ENCODE measurements around the gene GPHB5.

GPHB5 gene

DNA sequence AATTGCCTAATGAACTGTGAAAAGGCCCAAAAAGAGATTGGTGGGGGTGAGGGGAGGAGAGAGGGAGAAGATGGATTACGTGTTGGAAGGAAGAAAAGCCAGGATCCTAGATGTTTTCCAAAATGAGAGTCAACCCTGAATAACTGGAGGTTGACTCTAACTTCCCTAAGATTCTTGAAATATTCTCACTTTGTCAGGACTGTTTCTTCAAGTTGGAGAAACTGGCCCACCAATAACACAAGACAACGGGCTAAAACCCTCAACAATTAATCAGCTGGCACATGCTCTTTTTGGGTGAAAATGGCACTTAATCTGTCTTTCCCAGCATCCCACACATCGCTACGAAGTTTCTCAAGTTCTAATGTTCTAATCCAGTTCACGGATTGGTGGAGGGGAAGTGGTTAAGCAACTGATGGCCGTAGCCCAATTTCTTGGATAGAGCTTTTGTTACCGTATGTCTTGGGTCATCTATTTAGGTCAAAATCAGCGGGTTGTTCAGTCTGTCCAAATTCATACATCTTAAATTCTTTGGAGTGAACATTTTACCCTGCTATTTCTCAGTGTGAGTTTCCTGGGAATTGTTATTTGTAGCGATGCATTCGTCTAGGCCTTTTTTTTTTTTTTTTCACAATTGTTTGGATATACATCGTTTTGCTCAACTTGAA lies 49.0 kb downstream of the GPHB5 start:
- no peak overlapping the region for H3K4me3 ChIP-seq (ENCODE audit: low read length)
- no peaks in the 10 kb centered on the region for H3K4me1 ChIP-seq (ENCODE audit: low read length)
- H3K79me2 ChIP-seq (ENCODE audit: low read length): no peaks in the 10 kb centered on the region
- no peaks in the 10 kb centered on the region for H3K36me3 ChIP-seq (replicated peaks; ENCODE audit: insufficient read depth, low read length)
- no peaks in the 10 kb centered on the region for H3K27me3 ChIP-seq (replicated peaks; ENCODE audit: insufficient read depth, low read length)
- H3K9ac ChIP-seq (ENCODE audit: low read length): no peak overlapping the region
- no peak overlapping the region for H2AFZ ChIP-seq (ENCODE audit: low read length)
- TF ChIP-seq EZH2 (optimal IDR thresholded peaks at IDR 0.05; ENCODE audit: low read depth, low read length) (no peak), EZH2phosphoT487 (IDR thresholded peaks at IDR 0.05; ENCODE audit: low read length) (no peak)
- TF ChIP-seq, protein P1, sequence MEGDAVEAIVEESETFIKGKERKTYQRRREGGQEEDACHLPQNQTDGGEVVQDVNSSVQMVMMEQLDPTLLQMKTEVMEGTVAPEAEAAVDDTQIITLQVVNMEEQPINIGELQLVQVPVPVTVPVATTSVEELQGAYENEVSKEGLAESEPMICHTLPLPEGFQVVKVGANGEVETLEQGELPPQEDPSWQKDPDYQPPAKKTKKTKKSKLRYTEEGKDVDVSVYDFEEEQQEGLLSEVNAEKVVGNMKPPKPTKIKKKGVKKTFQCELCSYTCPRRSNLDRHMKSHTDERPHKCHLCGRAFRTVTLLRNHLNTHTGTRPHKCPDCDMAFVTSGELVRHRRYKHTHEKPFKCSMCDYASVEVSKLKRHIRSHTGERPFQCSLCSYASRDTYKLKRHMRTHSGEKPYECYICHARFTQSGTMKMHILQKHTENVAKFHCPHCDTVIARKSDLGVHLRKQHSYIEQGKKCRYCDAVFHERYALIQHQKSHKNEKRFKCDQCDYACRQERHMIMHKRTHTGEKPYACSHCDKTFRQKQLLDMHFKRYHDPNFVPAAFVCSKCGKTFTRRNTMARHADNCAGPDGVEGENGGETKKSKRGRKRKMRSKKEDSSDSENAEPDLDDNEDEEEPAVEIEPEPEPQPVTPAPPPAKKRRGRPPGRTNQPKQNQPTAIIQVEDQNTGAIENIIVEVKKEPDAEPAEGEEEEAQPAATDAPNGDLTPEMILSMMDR (IDR thresholded peaks at IDR 0.05; ENCODE audit: low read length): no peak
- H4K20me1 ChIP-seq (ENCODE audit: insufficient read depth, low read length): no peaks in the 10 kb centered on the region
- no peaks in the 10 kb centered on the region for H3K9me2 ChIP-seq (replicated peaks; ENCODE audit: insufficient read depth, low read length)
- no peaks in the 10 kb centered on the region for H3K9me3 ChIP-seq (replicated peaks; ENCODE audit: insufficient read depth, low read length)
- no peak for DNase-seq
- no peak overlapping the region for H3K4me2 ChIP-seq (ENCODE audit: low read depth, low read length)
- no peaks in the 10 kb centered on the region for H3F3A ChIP-seq (ENCODE audit: insufficient read depth, low read length)
- no peak overlapping the region for H3K27ac ChIP-seq (ENCODE audit: low read length)

GRCh38 chr14:63268771-63269170 lies 50.0 kb downstream of the GPHB5 start:
- Histone ChIP-seq H2AFZ (ENCODE audit: low read length) (no peak overlapping the region), H4K20me1 (ENCODE audit: insufficient read depth, low read length) (no peaks in the 10 kb centered on the region), H3K4me1 (ENCODE audit: low read length) (no peaks in the 10 kb centered on the region), H3K4me2 (ENCODE audit: low read depth, low read length) (no peak overlapping the region), H3K36me3 (replicated peaks; ENCODE audit: insufficient read depth, low read length) (no peaks in the 10 kb centered on the region), H3K9ac (ENCODE audit: low read length) (no peak overlapping the region), H3K27ac (ENCODE audit: low read length) (no peak overlapping the region), H3K27me3 (replicated peaks; ENCODE audit: insufficient read depth, low read length) (no peaks in the 10 kb centered on the region), H3K9me2 (replicated peaks; ENCODE audit: insufficient read depth, low read length) (no peaks in the 10 kb centered on the region), H3K79me2 (ENCODE audit: low read length) (no peaks in the 10 kb centered on the region), H3K9me3 (replicated peaks; ENCODE audit: insufficient read depth, low read length) (no peaks in the 10 kb centered on the region), H3F3A (ENCODE audit: insufficient read depth, low read length) (no peaks in the 10 kb centered on the region), H3K4me3 (ENCODE audit: low read length) (no peak overlapping the region)
- TF ChIP-seq EZH2phosphoT487 (IDR thresholded peaks at IDR 0.05; ENCODE audit: low read length) (no peak), EZH2 (optimal IDR thresholded peaks at IDR 0.05; ENCODE audit: low read depth, low read length) (no peak)
- TF ChIP-seq, protein P1 (IDR thresholded peaks at IDR 0.05; ENCODE audit: low read length): no peak
- DNase-seq: no peak

DNA sequence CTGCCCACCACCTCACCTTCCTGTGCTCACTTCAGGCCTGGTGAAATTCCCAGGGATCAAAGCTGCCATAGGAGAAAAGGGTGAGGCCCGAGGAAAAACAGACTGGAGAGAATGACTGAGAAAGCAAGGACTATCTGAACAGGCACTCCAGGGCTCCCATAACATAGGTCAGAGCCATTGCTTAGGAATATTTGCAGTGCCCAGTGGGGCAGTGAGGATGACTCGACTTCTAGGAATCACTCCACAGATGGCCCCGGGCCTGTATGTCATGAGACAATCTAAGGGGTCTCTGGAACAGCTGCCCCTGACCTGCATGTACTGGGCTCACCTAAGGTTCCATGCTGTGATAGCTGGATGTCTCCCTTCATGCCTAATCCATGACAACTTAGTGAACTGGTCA lies 51.6 kb downstream of the GPHB5 start:
- Histone ChIP-seq H3K79me2 (ENCODE audit: low read length) (no peaks in the 10 kb centered on the region), H2AFZ (ENCODE audit: low read length) (no peak overlapping the region), H3F3A (ENCODE audit: insufficient read depth, low read length) (no peaks in the 10 kb centered on the region), H3K27me3 (replicated peaks; ENCODE audit: insufficient read depth, low read length) (no peaks in the 10 kb centered on the region), H3K9me2 (replicated peaks; ENCODE audit: insufficient read depth, low read length) (no peaks in the 10 kb centered on the region), H4K20me1 (ENCODE audit: insufficient read depth, low read length) (no peaks in the 10 kb centered on the region), H3K27ac (ENCODE audit: low read length) (no peak overlapping the region), H3K9ac (ENCODE audit: low read length) (no peak overlapping the region), H3K36me3 (replicated peaks; ENCODE audit: insufficient read depth, low read length) (no peaks in the 10 kb centered on the region), H3K4me3 (ENCODE audit: low read length) (no peak overlapping the region), H3K4me2 (ENCODE audit: low read depth, low read length) (no peak overlapping the region), H3K9me3 (replicated peaks; ENCODE audit: insufficient read depth, low read length) (no peaks in the 10 kb centered on the region), H3K4me1 (ENCODE audit: low read length) (no peaks in the 10 kb centered on the region)
- TF ChIP-seq EZH2 (optimal IDR thresholded peaks at IDR 0.05; ENCODE audit: low read depth, low read length) (no peak), EZH2phosphoT487 (IDR thresholded peaks at IDR 0.05; ENCODE audit: low read length) (no peak)
- TF ChIP-seq, protein P1 (IDR thresholded peaks at IDR 0.05; ENCODE audit: low read length): no peak
- no peak for DNase-seq
